Measurements from ENCODE around the gene ST6GALNAC6. TPM values are rescaled to one million over a fixed set of nuclear protein-coding genes. Genes with fewer than 3 reads are reported as not detected.

Gene ST6GALNAC6
- total and polyA plus RNA-seq, 7 donors, result 35.6 to 125 (median 109) TPM

GRCh38 chr9:127873223-127873691 lies 26.1 kb downstream of the ST6GALNAC6 start:
- intact Hi-C loops (cut with DNase I), result loop anchor here (5.0 kb wide), 1 partner anchor 71 kb away; the partner anchor contains the start of gene FPGS
- Histone ChIP-seq H3K4me3 (no peak overlapping the region), H3K27ac (peak overlapping the region; percentile 50 to 87 (median 82)), H3K36me3 (peaks cover 0 to 35% (median 15%) of the 10 kb centered on the region in 4 donors), H3K27me3 (no peaks in the 10 kb centered on the region), H3K9me3 (no peaks in the 10 kb centered on the region), H3K4me1 (peaks cover 0 to 53% (median 49%) of the 10 kb centered on the region in 4 donors)
- DNase-seq, result peak; percentile 65
- TF ChIP-seq CTCF (IDR thresholded peaks at IDR 0.05), result no peak
- no peak for TF ChIP-seq POLR2A (IDR thresholded peaks at IDR 0.05)
- TF ChIP-seq POLR2AphosphoS5 (IDR thresholded peaks at IDR 0.05), result no peak
- no peak for TF ChIP-seq EP300 (IDR thresholded peaks at IDR 0.05)
- 84 to 85% methylated on average over 19 of the region's 19 CpGs for WGBS, 2 donors

DNA sequence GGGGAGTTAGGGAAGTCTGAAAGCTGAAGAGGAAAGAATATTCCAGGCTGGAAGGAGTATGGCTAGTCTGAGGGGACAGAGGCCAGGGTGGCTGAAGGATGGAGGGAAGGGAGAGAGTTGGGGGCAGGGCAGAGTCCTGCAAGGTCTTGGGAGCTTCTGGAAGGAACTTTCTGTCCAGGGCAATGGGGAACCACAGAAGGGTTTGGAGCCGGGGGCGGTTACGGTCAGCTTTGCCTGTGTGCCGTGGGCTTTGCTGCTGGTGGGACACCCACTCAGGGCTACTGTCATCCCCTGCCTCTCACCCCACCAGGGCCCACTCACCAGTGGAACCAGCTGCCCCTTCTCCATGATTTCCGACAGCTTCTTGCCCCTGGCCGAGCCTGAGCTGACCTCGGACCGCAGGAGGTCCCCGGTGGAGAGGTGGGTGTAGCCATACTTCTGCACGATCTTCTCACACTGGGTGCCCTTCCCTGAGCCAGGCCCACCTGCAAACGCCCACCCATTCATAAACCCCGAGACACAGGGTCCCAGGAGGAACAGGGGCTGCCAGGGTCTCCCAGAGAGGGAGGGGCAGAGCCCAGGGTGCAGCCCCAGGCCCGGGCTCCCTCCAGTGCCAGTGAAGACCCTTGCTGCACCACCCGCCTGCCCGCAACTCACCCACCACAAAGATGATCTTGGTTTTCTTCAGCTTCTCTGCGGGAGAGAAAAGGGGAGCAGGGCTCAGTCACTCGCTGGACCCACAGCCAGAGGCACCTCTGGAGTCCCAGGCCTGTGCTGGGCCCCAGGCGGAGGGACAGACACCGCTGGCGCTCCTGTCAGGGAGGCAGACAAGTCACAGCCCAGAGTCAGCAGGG lies 26.8 kb downstream of the ST6GALNAC6 start:
- WGBS, 2 donors, result 93 to 94% methylated on average over 20 of the region's 20 CpGs
- TF ChIP-seq EP300 (IDR thresholded peaks at IDR 0.05) (no peak), CTCF (IDR thresholded peaks at IDR 0.05) (no peak), POLR2AphosphoS5 (IDR thresholded peaks at IDR 0.05) (no peak), POLR2A (IDR thresholded peaks at IDR 0.05) (no peak)
- H3K4me1 ChIP-seq, result peaks cover 0 to 46% (median 43%) of the 10 kb centered on the region in 4 donors
- H3K9me3 ChIP-seq, result no peaks in the 10 kb centered on the region
- H3K27me3 ChIP-seq, result no peaks in the 10 kb centered on the region
- no peak for DNase-seq
- intact Hi-C loops (cut with DNase I), result loop anchor here (5.0 kb wide), 1 partner anchor 70 kb away; the partner anchor contains the start of gene FPGS
- peaks cover 0 to 41% (median 16%) of the 10 kb centered on the region in 4 donors for H3K36me3 ChIP-seq
- H3K4me3 ChIP-seq, result no peak overlapping the region
- H3K27ac ChIP-seq, result peak overlapping the region in 1 of 4 donors; percentile 87

DNA sequence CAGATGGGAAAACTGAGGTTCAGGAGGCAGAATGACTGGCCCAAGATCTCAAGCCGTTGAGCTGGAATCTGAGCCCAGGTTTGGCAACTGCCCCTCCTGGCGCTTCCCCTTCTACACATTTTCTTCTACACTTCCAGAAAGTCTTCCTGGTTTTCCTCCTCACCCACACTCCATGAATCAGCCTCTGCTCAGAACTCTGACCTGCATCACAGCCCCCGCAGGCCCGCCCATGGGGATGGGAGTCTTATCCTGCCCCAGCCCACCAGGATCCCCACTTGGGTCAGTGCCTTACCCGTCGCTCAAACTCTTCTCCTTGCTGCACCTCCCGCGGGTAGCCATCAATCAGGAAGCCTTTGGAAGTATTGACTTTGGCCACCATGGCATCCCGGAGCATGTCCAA lies 27.9 kb downstream of the ST6GALNAC6 start:
- WGBS, 2 donors, result 86 to 95% methylated on average over 9 of the region's 9 CpGs
- TF ChIP-seq CTCF (IDR thresholded peaks at IDR 0.05), result no peak
- no peak for TF ChIP-seq POLR2A (IDR thresholded peaks at IDR 0.05)
- TF ChIP-seq EP300 (IDR thresholded peaks at IDR 0.05), result no peak
- Histone ChIP-seq H3K4me3 (no peak overlapping the region), H3K27ac (no peak overlapping the region), H3K27me3 (no peaks in the 10 kb centered on the region), H3K9me3 (no peaks in the 10 kb centered on the region), H3K4me1 (peaks cover 0 to 37% (median 36%) of the 10 kb centered on the region in 4 donors), H3K36me3 (peaks cover 0 to 47% (median 16%) of the 10 kb centered on the region in 4 donors)
- intact Hi-C loops (cut with DNase I), result loop anchor here (2.0 to 5.0 kb wide), 2 partner anchors 69 to 87 kb away; partner anchors contain the start of gene FPGS
- DNase-seq, result no peak

- Histone ChIP-seq H3K9me3 (no peaks in the 10 kb centered on the region), H3K4me3 (no peak overlapping the region), H3K4me1 (peaks cover 0 to 31% (median 30%) of the 10 kb centered on the region in 4 donors), H3K36me3 (peaks cover 0 to 47% (median 16%) of the 10 kb centered on the region in 4 donors), H3K27ac (no peak overlapping the region), H3K27me3 (no peaks in the 10 kb centered on the region)
- TF ChIP-seq EP300 (IDR thresholded peaks at IDR 0.05) (no peak), POLR2AphosphoS5 (IDR thresholded peaks at IDR 0.05) (no peak), POLR2A (IDR thresholded peaks at IDR 0.05) (no peak), CTCF (IDR thresholded peaks at IDR 0.05) (no peak)
- intact Hi-C loops (cut with DNase I), result loop anchor here (2.0 to 5.0 kb wide), 2 partner anchors 69 to 86 kb away; partner anchors contain the start of gene FPGS
- no peak for DNase-seq
- 85 to 91% methylated on average over 12 of the region's 12 CpGs for WGBS, 2 donors
Observed at GRCh38 chr9:127870887-127871286, 28.5 kb downstream of the ST6GALNAC6 start.

All from sigmoid colon (tissue), 7 donors.